Loucy (cell line): ENCODE data around the gene CAMTA1.

Source experiments
- H2AFZ ChIP-seq: fragments of 200-600 bp; sonication (generic); 2 replicates; pipeline ENCODE4 v1.6.0; 2016; ENCODE audit warnings: antibody characterized with exemption, mild to moderate bottlenecking, low read length, moderate library complexity
- H3F3A ChIP-seq: fragments of 200-600 bp; 2 replicates; pipeline ENCODE4 v1.6.0; 2016; ENCODE audit warnings: antibody characterized with exemption, low read depth, mild to moderate bottlenecking
- H3K27me3 ChIP-seq: fragments of 200-600 bp; sonication (generic); 2 replicates; pipeline ENCODE4 v1.6.1; 2014; ENCODE audit warnings: low read length, mild to moderate bottlenecking; ENCODE audit not compliant: insufficient read depth, poor library complexity, severe bottlenecking
- H3K36me3 ChIP-seq: fragments of 200-600 bp; sonication (generic); 2 replicates; pipeline ENCODE4 v1.6.1; 2016; ENCODE audit warnings: low read length; ENCODE audit not compliant: insufficient read depth
- H3K4me1 ChIP-seq: fragments of 200-600 bp; sonication (generic); 2 replicates; pipeline ENCODE4 v1.5.1; 2014; ENCODE audit warnings: low read length, mild to moderate bottlenecking; ENCODE audit not compliant: insufficient read depth, poor library complexity, severe bottlenecking
- H3K4me2 ChIP-seq: fragments of 200-600 bp; sonication (generic); 2 replicates; pipeline ENCODE4 v1.6.0; 2014; ENCODE audit warnings: antibody characterized with exemption, low read length, low read depth, mild to moderate bottlenecking; ENCODE audit not compliant: poor library complexity, severe bottlenecking
- H3K4me3 ChIP-seq: fragments of 200-600 bp; sonication (generic); 2 replicates; pipeline ENCODE4 v1.5.1; 2014; ENCODE audit warnings: low read length, mild to moderate bottlenecking, mixed read lengths; ENCODE audit not compliant: poor library complexity, severe bottlenecking
- H3K79me2 ChIP-seq: fragments of 200-600 bp; sonication (generic); 2 replicates; pipeline ENCODE4 v1.6.1; 2014; ENCODE audit warnings: low read length; ENCODE audit not compliant: insufficient read depth
- H3K9ac ChIP-seq: fragments of 200-600 bp; sonication (generic); 2 replicates; pipeline ENCODE4 v1.6.0; 2014; ENCODE audit warnings: mild to moderate bottlenecking, low read depth, low read length, moderate library complexity; ENCODE audit not compliant: poor library complexity, severe bottlenecking
- H3K9me2 ChIP-seq: fragments of 200-600 bp; sonication (generic); replicated peaks from 2 replicates; pipeline ENCODE4 v1.6.1; 2016; ENCODE audit warnings: low read depth, low read length, mixed read lengths
- H3K9me3 ChIP-seq: fragments of 200-600 bp; sonication (generic); 2 replicates; pipeline ENCODE4 v1.6.1; 2014; ENCODE audit warnings: mild to moderate bottlenecking, antibody characterized with exemption, low read length, low read depth; ENCODE audit not compliant: insufficient read depth
- H4K20me1 ChIP-seq: fragments of 200-600 bp; sonication (generic); 2 replicates; pipeline ENCODE4 v1.6.0; 2014; ENCODE audit warnings: antibody characterized with exemption, low read length, mild to moderate bottlenecking; ENCODE audit not compliant: insufficient read depth, poor library complexity, severe bottlenecking
- CTCF ChIP-seq: fragments of 200-600 bp; sonication (generic); conservative IDR thresholded peaks from 2 replicates; pipeline ENCODE4 v1.5.1; 2014; ENCODE audit warnings: mild to moderate bottlenecking, antibody characterized with exemption, low read length
- EZH2phosphoT487 ChIP-seq: fragments of 200-600 bp; IDR thresholded peaks from 2 replicates; pipeline ENCODE4 v1.6.1; 2018; ENCODE audit warnings: antibody characterized with exemption, mild to moderate bottlenecking, moderate library complexity, borderline replicate concordance

CAMTA1 gene

GRCh38 chr1:7317888-7318287 is 532.6 kb downstream of the CAMTA1 start:
- H2AFZ ChIP-seq, result no peak overlapping the region
- no peaks in the 10 kb centered on the region for H3K4me1 ChIP-seq
- H3K27me3 ChIP-seq, result no peaks in the 10 kb centered on the region

GRCh38 chr1:7319196-7319595 is 533.9 kb downstream of the CAMTA1 start:
- Histone ChIP-seq H3K9me3 (no peaks in the 10 kb centered on the region; the same call in 1 of the 2 replicates), H3K4me3 (no peak overlapping the region), H3K27me3 (no peaks in the 10 kb centered on the region), H4K20me1 (no peaks in the 10 kb centered on the region), H3K4me2 (no peak overlapping the region), H3K4me1 (no peaks in the 10 kb centered on the region), H2AFZ (no peak overlapping the region), H3K9me2 (no peaks in the 10 kb centered on the region), H3K79me2 (no peaks in the 10 kb centered on the region), H3F3A (no peaks in the 10 kb centered on the region), H3K9ac (no peak overlapping the region), H3K36me3 (no peaks in the 10 kb centered on the region)
- TF ChIP-seq CTCF (no peak), EZH2phosphoT487 (no peak)

More at GRCh38 chr1:7317888-7318287, 532.6 kb downstream of the CAMTA1 start:
- Histone ChIP-seq H3K36me3 (no peaks in the 10 kb centered on the region), H3F3A (no peaks in the 10 kb centered on the region), H4K20me1 (no peaks in the 10 kb centered on the region), H3K9ac (no peak overlapping the region), H3K4me2 (no peak overlapping the region), H3K9me3 (no peaks in the 10 kb centered on the region; the same call in 1 of the 2 replicates), H3K4me3 (no peak overlapping the region), H3K9me2 (no peaks in the 10 kb centered on the region), H3K79me2 (no peaks in the 10 kb centered on the region)
- TF ChIP-seq CTCF, result no peak
- TF ChIP-seq EZH2phosphoT487, result no peak

- Histone ChIP-seq H2AFZ (no peak overlapping the region), H3K9me3 (no peaks in the 10 kb centered on the region; the same call in 1 of the 2 replicates), H4K20me1 (no peaks in the 10 kb centered on the region), H3K4me2 (no peak overlapping the region), H3K9ac (no peak overlapping the region), H3K9me2 (no peaks in the 10 kb centered on the region), H3K36me3 (no peaks in the 10 kb centered on the region), H3F3A (no peaks in the 10 kb centered on the region), H3K4me1 (no peaks in the 10 kb centered on the region), H3K27me3 (no peaks in the 10 kb centered on the region), H3K79me2 (no peaks in the 10 kb centered on the region), H3K4me3 (no peak overlapping the region)
- TF ChIP-seq CTCF (no peak), EZH2phosphoT487 (no peak)
These were observed 535.4 kb downstream of the CAMTA1 start for GRCh38 chr1:7320661-7321060.
